Measurements from ENCODE around the gene ZFR2.
"Not testable (repeated sequence)": the region's sequence is repeated elsewhere in the genome, so short reads cannot be mapped to it uniquely, and the experiment has no call there.

Gene ZFR2

DNA sequence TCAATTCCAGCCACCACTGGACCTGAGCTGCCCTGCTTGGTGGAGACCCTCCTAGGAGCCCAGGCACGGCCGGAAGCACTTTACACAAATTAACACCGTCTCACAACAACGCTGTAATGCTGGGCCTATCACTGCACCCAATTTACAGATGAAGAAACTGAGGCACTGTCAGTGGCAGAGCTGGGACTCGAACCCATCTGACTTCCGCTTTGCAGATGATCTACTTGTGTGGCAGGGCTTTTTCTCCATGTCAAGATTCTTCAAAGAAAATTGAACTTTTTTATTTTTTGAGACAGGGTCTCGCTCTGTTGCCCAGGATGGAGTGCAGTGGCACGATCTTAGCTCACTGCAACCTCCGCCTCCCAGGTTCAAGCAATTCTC, 33.8 kb downstream of the ZFR2 start:
- DNase-seq = no peak

DNA sequence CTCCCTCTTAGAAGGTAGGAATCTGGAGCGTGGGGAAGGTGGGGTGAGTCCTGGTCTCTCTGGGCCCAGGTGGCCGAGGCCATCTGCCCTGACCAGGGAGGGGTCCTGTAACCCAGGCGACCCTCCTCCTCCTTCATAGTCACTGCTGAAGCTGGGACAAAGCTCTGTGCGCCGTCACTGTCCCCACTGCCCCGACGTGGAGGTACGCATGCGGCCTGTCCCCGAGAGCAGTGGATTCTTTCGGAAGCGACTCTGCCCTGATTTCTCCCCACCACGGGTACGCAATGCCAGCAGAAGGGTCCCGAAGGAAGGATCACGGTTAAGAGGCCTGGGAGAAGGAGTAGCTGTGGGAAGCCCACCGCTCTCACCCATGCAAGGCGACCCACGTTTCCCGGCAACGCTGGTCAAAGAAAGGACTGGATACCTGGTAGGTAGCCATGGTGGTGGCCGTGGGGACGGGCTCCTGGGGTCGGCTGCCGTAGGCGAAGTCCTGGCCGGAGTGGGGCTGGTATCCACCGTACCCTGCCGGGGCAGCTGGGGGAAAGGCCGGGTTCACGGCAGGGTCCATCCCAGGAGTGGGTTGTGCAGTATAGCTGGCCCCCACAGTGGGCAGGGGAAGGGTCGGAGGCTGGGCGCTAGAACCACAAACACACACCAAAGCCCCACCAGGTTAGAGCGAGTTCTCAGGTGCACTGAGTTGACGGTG, 34.3 kb downstream of the ZFR2 start:
- DNase-seq = no peak

DNA sequence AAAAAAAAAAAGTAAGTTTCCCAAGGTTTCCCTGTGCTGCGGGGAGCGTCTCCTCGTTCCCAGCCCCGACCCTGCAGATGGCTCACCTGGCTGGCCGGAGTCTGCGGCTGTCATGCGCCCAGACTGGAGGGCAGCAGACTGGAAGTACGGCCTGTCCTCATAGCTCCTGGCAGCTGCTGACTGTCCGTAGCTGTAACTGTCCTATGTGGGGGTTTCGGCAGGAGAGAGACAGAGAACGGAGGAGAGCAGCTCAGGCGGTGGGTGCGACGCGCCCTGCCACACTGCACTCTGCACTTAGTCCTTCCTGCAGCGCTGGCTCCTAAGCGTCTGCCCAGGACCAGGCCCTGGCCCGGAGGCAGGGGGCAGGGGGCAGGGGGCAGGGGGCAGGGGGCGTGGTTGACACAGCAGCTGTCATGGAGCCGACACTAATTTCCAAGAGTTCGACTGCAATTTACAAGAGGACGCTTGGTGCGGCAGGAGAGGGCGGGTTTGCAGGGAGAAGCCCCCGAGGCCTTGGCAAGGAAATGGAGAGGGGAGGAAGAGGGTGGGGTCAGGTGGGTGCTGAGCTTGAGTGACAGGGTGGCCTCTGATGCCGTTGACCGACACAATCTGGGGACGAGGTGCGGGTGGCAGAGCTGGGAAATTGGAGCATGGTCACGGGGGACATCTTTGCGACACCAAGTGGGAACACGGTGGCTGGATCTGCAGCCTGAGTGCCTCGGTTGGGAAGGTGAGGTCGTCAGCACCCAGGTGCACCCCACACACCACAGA, 35.1 kb downstream of the ZFR2 start:
- DNase-seq = no peak

DNA sequence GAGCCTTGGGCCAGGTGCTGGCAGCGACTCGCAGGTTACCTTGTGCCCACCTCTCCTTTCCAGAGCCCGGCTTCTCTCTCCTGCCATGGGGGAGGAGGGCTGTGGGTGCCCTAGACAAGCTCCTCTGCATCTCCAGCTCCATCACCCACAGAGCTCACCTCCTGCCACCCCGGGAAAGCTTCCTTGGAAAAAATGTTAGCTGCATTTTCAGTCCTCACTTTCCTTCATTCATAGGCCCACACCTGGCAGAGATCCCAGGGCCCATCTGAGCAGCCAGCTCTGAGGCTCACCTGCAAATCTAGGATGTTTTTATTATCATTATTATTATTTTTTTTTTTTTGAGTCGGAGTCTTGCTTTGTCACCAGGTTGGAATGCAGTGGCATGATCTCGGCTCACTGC, 36.8 kb downstream of the ZFR2 start:
- no peak for DNase-seq

DNA sequence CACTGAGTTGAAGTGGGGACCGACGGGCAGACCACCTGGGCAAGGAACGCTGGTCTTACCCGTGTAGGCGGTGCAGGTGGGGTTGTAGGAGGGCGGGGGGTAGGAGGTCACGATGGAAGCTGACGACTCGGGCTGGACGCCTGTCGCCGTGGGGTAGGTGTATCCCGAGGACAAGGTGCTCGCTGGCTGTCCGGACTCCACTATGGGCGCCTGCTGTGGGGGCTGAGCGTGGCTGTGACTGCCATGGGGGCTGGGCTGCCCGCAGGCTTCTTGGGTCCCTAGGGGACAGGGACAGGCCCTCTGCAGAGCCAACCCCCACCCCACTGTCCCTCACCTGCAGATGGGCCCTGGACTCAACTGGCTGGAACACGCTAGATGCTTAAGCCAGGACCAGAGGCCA, 37.2 kb downstream of the ZFR2 start:
- no peak for DNase-seq

DNA sequence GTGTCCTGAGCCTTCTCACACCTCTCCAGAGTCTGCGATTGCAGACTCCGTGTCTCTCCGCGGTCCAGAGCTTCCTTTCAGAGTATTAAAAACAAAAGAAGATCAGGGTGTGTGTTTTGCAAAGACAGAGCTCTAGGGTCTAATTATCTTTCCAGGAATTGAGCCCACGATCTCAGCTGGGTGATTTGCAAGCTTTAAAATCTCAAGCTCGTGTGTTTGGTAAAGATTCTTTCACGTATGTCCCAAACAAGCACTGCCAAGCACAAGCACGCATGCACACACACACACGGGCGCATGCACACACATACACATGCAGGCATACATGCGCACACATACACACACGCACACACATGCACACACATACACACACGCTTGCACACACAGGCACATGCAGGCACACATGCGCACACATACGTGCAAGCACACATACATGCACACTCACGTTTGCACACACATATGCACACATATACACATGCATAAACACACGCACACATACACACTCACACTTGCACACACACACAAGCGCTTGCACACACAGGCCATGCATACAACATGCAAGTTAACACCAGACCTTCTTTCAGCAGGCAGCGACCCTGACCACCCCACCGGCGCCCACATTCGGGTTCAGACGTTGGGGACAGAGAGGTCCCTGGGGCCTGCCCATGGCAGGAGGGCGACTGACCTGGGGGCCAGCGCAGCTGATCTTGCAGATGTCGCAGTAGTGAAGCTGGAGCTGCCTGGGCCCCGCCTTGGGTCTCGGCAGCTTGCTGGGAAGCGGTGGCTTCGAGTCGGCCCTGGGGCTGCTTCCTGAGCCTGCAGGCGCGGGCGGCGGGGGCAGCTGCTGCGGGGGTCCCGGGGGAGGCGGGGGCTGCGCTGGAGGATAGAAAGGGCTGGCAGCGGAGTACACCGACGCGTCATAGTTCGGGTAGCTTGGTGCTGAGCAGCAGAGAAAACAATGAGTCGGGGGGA, 37.9 kb downstream of the ZFR2 start:
- DNase-seq = no peak

DNA sequence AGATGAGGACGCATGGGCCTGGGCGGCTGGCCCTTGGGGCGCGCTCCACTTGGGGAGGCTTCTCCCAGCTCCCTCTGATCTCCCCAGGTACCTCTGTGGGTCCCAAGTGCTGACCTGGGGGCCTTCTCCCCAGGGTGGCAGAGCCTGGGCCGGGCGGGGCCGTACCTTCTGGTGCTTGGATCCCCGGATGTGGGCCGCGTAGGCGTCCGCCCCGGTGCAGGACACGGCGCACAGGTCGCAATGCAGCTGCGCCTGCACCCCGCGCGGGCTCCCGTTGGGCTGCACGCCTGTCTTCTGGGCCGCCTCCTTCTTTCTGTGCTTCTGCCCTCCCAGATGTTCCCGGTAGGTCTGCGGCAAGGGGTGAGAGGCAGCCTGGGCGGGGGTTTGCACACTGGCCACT, 41.5 kb downstream of the ZFR2 start:
- no peak for DNase-seq

DNA sequence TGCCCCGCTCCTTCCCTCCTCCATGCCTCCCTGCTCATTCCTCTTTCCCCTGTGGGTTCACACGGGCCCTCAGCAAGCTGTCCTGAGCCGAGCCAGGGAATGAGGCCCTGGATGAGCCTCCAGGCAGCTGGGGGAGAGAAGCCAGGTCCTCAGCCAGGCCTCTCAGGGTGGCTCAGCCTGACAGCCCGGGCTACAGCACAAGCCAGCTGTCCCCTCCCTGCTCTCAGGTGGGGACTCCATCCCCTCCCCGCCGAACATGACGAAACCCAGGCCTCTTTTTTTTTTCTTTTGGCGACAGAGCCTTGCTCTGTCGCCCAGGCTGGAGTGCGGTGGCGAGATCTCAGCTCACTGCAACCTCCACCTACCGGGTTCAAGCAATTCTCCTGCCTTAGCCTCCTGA, 42.7 kb downstream of the ZFR2 start:
- no peak for DNase-seq

DNA sequence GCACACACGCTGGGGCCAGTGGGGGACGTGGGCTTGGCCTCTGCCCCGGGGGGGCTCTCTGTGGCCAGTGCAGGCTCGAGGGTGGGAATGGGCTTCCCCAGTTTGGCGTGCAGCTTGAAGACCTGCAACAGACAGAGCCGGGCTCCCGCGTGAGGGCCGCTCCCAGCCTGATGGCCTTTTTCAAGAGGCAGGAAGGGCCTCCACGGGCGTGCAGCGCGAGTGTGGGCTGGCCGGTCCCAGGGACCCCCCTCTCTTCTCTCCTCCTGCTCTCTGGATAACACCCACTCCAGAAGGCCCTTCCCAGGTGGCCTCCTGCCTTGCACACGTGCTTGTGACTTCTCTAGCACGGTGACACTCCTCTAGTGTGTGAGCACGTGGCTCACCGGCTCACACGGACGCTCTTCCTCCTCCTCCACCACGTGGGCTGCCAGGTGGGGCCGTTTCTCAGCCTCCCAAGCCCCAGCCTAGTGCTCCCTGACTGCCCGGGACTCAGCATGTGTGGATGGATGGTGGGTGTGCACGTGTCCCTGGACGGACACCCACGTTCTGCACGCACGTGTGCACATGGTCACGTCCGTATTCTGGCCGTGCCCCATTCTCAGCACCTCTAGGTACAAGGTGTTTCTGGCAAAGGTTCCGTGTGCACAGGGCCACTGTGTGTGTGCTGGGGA, 43.4 kb downstream of the ZFR2 start:
- DNase-seq = no peak

DNA sequence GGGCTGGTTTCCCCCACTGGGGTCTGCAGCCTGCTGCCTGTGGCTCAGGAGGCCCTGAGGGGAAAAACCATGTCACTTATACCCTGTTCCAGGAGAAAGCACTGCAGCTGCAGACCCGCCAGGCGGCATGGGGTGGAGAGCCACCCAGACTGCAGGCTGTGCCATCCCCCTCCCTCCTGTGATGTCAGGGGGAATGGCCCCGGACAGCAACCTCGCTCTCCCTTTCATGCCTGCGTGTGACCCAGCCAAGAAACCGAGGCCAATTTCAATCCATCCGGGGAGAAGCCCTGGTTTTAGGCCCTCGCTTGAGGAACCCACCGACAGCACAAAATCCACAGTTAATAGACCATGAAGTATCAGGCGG, 45.5 kb downstream of the ZFR2 start:
- no peak for DNase-seq

DNA sequence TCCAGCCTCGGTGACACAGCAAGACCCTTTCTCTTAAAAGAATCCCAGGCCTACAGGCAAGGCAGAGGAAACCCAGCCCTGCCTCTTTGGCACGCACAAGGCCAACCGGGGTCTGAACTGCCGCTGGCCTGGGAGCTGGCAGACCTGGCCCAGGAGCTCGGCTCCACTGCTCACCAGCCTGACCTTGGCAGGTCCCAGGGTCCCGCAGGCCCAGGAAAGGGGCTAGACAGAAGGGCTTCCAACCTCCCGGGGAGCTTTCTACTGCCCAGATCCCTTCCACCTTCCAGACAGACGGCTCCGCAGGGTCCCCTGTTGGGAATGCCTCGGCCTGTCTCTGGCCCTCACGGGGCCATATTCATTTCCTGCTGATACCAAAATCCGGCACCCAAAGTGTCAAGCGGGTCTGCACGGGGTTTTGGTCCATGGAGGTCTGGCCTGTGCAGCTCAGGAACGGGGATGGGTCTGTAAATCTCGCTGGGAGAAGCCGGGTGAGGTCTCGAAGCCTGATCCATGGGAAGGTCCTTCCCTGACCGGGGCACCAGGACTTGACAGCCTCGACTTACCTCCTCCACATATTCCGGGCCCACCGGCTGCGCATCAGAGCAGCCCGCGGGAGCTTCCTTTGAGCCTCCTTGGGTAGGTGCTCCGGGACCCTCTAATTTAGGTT, 46.0 kb downstream of the ZFR2 start:
- DNase-seq = no peak

DNA sequence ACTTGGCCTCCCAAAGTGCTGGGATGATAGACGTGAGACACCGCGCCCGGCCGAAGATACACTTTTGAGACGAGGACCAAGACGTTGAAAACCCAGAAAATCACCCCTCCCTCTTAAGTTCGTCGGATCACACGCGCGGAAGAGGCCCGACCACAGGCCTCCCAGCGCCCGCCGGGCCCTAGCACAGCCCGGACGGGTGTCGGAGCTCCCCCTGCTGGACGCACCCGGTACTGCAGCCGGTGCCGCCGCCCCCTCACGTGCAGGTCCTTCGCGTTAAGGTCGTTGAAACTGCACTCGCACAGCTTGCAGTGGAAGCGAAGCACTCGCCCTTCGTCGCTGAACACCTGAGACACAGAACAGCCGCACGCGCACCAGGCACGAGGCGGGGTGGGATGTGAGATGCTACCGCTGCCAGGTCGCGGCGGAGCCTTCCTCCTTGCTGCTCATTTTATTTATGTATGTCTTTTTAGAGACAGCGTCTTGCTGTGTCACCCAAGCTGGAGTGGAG, 46.9 kb downstream of the ZFR2 start:
- DNase-seq = peak; percentile 64

DNA sequence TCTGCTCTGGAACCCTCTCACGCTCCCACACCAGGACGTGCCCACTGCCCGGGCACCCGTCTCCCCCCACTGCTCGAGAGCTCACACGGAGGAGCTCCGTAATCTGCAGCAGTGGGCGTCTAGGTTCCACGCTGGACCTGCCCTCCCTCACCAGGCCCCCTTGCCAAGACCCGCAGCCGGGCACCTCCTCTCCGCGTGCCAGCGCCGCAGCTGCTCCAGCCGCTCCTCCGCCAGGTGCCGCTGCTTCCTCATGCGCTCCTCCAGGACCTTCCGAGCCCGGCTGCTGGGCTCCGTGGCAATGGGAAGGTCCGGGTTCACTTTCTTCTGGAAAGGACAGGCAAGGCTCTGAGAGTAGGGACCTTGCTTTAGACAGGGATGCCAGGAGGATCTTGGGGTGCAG, 47.7 kb downstream of the ZFR2 start:
- no peak for DNase-seq

DNA sequence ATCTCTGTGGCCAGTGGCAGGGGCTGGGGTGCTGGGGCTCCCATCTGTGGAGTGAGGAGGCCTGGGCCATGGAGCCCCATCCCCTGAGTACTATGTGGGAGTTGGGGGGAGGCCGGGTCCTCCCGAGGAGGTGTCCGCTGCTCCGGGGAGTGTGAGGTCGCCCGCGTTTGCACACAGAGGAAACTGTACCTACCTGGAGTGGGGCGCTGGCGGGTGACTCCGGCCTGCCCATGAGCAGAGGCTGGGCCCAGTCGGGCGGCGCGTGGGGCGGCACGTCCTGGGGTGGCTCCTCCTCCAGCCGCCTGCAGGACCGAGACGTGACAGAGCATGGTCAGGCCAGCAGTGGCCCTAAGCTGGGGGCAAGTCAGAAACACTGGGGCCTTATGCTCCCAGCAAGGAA, 48.8 kb downstream of the ZFR2 start:
- no peak for DNase-seq

DNA sequence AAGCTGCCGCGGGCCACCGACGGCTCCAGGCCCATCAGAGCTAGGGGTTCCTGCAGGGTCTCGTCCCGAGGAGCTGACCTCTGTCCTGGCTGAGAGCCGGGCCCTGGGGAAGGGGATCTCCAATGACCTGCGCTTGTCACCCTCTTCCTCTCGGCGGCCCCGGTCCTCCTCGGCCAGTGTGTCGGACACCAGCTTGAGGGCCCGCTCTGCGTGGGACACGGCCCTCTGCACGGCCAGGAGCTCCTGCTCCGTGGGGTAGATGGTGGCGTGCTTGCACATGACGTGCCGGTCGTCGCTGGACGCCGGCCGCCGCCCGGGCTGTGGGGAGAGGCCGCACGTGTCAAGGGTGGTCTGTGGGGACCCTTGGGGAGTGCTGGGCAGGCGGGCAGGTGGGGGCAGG, 49.9 kb downstream of the ZFR2 start:
- DNase-seq = no peak

DNA sequence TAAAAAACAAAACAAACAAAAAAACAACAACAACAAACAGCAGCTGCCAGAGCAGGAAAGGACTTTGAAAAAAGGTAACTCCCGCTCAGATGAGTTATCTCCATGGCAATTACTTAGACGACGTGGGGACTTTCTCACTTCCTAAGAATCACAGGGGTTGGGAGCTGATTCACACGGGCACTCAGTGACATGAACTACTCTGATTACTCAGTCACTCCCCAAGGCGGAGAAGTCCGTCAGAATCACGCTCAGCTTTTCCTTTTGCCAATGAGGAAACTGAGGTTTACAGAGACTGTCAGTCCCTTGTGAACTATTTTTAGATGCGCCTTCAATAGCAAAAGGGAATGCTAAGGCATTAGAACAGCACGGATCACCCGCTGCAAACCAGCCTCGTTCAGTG, 50.4 kb downstream of the ZFR2 start:
- no peak for DNase-seq

DNA sequence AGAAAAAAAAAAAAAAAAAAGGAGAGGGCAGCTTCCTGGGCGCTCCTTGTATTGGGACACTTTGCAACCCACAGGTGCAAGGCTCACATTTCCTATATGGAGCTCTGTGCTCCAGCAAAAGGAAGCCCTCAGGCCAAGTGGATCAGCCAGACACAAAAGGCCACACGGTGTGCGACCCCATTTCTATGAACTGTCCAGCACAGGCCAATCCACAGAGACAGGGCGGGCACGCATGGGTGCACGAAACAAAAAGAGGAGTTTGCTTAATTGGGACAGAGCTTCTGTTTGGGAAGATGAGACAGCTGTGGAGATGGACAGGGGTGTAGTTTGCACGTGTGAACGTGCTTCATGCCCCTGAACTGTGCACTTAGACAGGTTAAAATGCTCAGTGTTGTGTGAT, 51.1 kb downstream of the ZFR2 start:
- DNase-seq = no peak

DNA sequence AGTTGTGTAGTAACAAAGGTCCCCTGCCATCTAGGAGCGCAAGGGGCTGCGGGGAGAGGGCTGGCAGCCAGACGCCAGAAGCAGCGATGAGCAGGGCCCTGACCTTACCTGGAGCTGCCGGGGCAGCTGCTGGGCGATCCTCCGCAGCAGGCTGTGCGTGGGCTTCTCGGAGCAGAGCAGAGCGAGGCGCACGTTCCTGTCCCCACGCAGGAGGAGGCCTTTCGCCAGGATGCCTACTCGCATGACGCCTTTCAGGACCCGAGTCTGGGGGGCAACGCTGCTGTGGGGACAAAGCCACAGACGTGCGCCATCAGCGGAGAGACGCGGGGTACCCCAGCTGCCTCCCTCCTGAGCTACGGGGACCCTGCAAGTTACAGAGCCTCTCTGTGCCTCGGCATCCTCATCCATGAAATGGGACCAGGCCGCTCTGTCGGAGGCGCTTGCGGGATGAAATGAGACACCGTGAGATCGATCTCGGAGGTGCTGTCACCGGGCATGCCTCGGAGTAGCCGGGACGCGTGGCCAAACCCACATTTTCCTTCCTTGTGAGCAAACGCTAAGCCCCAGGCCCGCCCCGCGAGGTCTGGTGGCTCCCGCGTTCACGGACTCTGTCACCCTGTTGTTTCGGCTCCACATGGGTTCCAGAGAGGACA, 52.1 kb downstream of the ZFR2 start:
- no peak for DNase-seq

DNA sequence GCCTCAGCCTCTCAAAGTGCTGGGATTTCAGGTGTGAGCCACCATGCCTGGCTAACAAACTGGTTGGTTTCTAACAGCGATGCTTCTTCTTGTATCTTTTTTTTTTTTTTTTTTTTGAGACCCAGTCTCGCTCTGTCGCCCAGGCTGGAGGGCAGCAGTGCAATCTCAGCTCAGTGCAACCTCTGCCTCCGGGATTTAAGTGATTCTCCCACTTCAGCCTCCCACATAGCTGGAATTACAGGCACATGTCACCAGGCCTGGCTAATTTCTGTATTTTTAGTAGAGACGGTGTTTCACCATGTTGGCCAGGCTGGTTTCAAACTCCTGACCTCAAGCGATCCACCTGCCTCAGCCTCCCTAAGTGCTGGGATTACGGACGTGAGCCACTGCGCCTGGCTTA, 52.7 kb downstream of the ZFR2 start:
- not testable (repeated sequence) for DNase-seq

DNA sequence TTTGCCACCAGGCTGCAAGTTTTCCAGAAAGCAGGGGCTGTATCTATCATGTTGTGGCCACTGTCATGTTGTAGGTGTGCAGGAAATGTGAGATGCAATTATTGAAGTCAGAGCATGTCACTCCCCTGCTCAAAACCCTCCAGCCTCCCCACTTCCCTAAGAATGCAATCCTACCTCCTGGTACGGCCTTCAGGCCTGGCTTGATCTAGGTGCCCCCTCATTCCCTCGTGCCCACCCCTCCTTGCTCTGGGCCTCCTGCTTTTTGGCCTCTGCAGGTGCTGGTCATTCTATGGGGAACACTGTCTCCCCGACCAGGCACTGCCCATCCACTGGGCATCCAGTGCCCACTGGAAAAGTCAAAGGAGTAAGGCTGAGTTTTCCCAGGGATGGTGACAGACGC, 54.2 kb downstream of the ZFR2 start:
- no peak for DNase-seq

DNA sequence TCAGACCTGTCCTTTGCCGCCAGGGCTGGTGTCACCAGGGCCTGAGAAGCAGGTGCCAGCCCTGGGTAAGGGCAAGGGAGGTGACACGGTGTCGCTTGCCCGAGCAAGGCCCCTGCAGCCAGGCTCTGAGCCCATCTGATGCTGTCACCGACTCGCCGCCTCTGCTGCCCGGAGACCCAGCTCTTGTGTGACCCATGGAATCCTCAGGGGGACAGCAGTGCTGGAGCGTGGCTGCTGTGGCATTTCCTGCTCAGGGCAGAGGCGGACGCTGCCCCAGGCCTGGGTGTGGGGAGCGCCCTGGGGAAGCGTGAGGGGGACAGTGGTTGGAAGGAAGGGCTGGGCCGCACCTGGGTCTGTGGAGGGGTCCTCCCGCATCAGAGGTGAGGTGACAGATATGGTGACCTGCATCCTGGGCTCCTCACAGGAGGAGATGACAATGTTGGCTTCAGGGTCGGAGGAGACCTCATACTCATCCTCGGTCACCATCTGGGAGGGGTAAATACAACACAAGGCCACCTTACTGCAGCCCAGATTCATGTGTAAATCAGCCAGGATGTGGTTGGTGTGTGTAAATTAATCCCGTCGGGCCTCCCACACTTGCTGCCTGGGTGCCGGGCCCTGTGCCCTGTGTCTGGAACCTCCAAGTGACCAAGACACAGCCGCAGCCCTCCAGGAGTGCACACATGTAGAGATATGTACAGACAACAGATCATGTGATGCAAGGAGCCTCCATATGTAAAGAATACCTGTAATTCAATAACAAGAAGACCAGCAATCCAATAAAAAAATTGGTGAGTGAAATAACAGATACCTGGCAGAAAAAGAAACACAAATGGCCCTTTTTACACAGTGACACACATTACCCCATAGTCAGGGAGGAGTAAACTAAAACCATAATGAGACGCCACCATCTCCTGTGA, 55.1 kb downstream of the ZFR2 start:
- DNase-seq = no peak

All from right hindlimb (tissue), 1 donor.